Activated naive CD4-positive, alpha-beta T cell treated with anti-CD3 and anti-CD28 coated beads, Interleukin-2, amount 50 U/mL, for 24 hours (primary cell): ENCODE measurements around the gene ADAMTSL2.

Experiments used
- H3K27ac Mint-ChIP-seq: one replicate; pipeline ENCODE4 v1.8.0; 2021; ENCODE audit warnings: mild to moderate bottlenecking, mixed read lengths
- H3K27me3 Mint-ChIP-seq: one replicate; pipeline ENCODE4 v1.8.0; 2021; ENCODE audit warnings: mixed read lengths
- H3K36me3 Mint-ChIP-seq: one replicate; pipeline ENCODE4 v1.8.0; 2021; ENCODE audit warnings: mixed read lengths
- H3K4me1 Mint-ChIP-seq: one replicate; pipeline ENCODE4 v1.8.0; 2021; ENCODE audit warnings: mixed read lengths
- H3K4me3 Mint-ChIP-seq: one replicate; pipeline ENCODE4 v1.8.0; 2021; ENCODE audit warnings: mild to moderate bottlenecking, mixed read lengths
- H3K9me3 Mint-ChIP-seq: one replicate; pipeline ENCODE4 v1.8.0; 2021; ENCODE audit warnings: mixed read lengths

ADAMTSL2 gene

GRCh38 chr9:133511607-133512006, 22.9 kb upstream of the ADAMTSL2 start:
- no peaks in the 10 kb centered on the region for H3K27me3 Mint-ChIP-seq
- H3K4me3 Mint-ChIP-seq = no peak overlapping the region
- no peaks in the 10 kb centered on the region for H3K9me3 Mint-ChIP-seq
- H3K4me1 Mint-ChIP-seq = peaks cover 16% of the 10 kb centered on the region
- H3K27ac Mint-ChIP-seq = no peak overlapping the region
- no peaks in the 10 kb centered on the region for H3K36me3 Mint-ChIP-seq

GRCh38 chr9:133512253-133513213, 22.0 kb upstream of the ADAMTSL2 start:
- Mint-ChIP-seq H3K9me3 (no peaks in the 10 kb centered on the region), H3K4me3 (no peak overlapping the region), H3K27ac (no peak overlapping the region), H3K36me3 (no peaks in the 10 kb centered on the region), H3K4me1 (peaks cover 12% of the 10 kb centered on the region), H3K27me3 (no peaks in the 10 kb centered on the region)

GRCh38 chr9:133513214-133514100, 21.0 kb upstream of the ADAMTSL2 start:
- Mint-ChIP-seq H3K36me3 (no peaks in the 10 kb centered on the region), H3K27me3 (no peaks in the 10 kb centered on the region), H3K4me3 (no peak overlapping the region), H3K27ac (no peak overlapping the region), H3K4me1 (peaks cover 8% of the 10 kb centered on the region), H3K9me3 (no peaks in the 10 kb centered on the region)

- no peak overlapping the region for H3K4me3 Mint-ChIP-seq
These were observed 19.9 kb upstream of the ADAMTSL2 start for GRCh38 chr9:133514460-133515239.

GRCh38 chr9:133515240-133515610, 19.3 kb upstream of the ADAMTSL2 start:
- Mint-ChIP-seq H3K4me1 (no peaks in the 10 kb centered on the region), H3K9me3 (no peaks in the 10 kb centered on the region), H3K4me3 (no peak overlapping the region), H3K27ac (no peak overlapping the region), H3K27me3 (no peaks in the 10 kb centered on the region), H3K36me3 (no peaks in the 10 kb centered on the region)

More at GRCh38 chr9:133514460-133515239, 19.9 kb upstream of the ADAMTSL2 start:
- no peaks in the 10 kb centered on the region for H3K9me3 Mint-ChIP-seq
- H3K4me1 Mint-ChIP-seq = peaks cover 2% of the 10 kb centered on the region
- H3K27ac Mint-ChIP-seq = no peak overlapping the region
- H3K27me3 Mint-ChIP-seq = no peaks in the 10 kb centered on the region
- H3K36me3 Mint-ChIP-seq = no peaks in the 10 kb centered on the region

GRCh38 chr9:133515615-133516255, 18.8 kb upstream of the ADAMTSL2 start:
- H3K36me3 Mint-ChIP-seq = no peaks in the 10 kb centered on the region
- no peak overlapping the region for H3K4me3 Mint-ChIP-seq
- H3K4me1 Mint-ChIP-seq = no peaks in the 10 kb centered on the region
- no peaks in the 10 kb centered on the region for H3K9me3 Mint-ChIP-seq
- no peak overlapping the region for H3K27ac Mint-ChIP-seq
- H3K27me3 Mint-ChIP-seq = no peaks in the 10 kb centered on the region

- no peaks in the 10 kb centered on the region for H3K27me3 Mint-ChIP-seq
- no peaks in the 10 kb centered on the region for H3K36me3 Mint-ChIP-seq
- H3K9me3 Mint-ChIP-seq = no peaks in the 10 kb centered on the region
- H3K4me3 Mint-ChIP-seq = no peak overlapping the region
- H3K27ac Mint-ChIP-seq = no peak overlapping the region
- no peaks in the 10 kb centered on the region for H3K4me1 Mint-ChIP-seq
These were observed 18.1 kb upstream of the ADAMTSL2 start for GRCh38 chr9:133516256-133516960.

GRCh38 chr9:133516961-133517350, 17.5 kb upstream of the ADAMTSL2 start:
- no peak overlapping the region for H3K4me3 Mint-ChIP-seq
- no peaks in the 10 kb centered on the region for H3K9me3 Mint-ChIP-seq
- no peaks in the 10 kb centered on the region for H3K27me3 Mint-ChIP-seq
- H3K4me1 Mint-ChIP-seq = no peaks in the 10 kb centered on the region
- H3K27ac Mint-ChIP-seq = no peak overlapping the region
- H3K36me3 Mint-ChIP-seq = no peaks in the 10 kb centered on the region

- Mint-ChIP-seq H3K36me3 (no peaks in the 10 kb centered on the region), H3K4me1 (no peaks in the 10 kb centered on the region), H3K9me3 (no peaks in the 10 kb centered on the region), H3K27ac (no peak overlapping the region), H3K4me3 (no peak overlapping the region), H3K27me3 (no peaks in the 10 kb centered on the region)
These were observed 16.8 kb upstream of the ADAMTSL2 start for GRCh38 chr9:133517711-133518110.

GRCh38 chr9:133518200-133518599, 16.3 kb upstream of the ADAMTSL2 start:
- Mint-ChIP-seq H3K9me3 (no peaks in the 10 kb centered on the region), H3K4me3 (no peak overlapping the region), H3K4me1 (no peaks in the 10 kb centered on the region), H3K27me3 (no peaks in the 10 kb centered on the region), H3K36me3 (no peaks in the 10 kb centered on the region), H3K27ac (no peak overlapping the region)

- H3K4me1 Mint-ChIP-seq = no peaks in the 10 kb centered on the region
- H3K36me3 Mint-ChIP-seq = no peaks in the 10 kb centered on the region
- no peak overlapping the region for H3K4me3 Mint-ChIP-seq
- H3K27ac Mint-ChIP-seq = no peak overlapping the region
- no peaks in the 10 kb centered on the region for H3K9me3 Mint-ChIP-seq
- no peaks in the 10 kb centered on the region for H3K27me3 Mint-ChIP-seq
These were observed 15.6 kb upstream of the ADAMTSL2 start for GRCh38 chr9:133518706-133519449.

- no peaks in the 10 kb centered on the region for H3K4me1 Mint-ChIP-seq
- no peak overlapping the region for H3K27ac Mint-ChIP-seq
- H3K4me3 Mint-ChIP-seq = no peak overlapping the region
- H3K27me3 Mint-ChIP-seq = no peaks in the 10 kb centered on the region
- H3K9me3 Mint-ChIP-seq = no peaks in the 10 kb centered on the region
- H3K36me3 Mint-ChIP-seq = no peaks in the 10 kb centered on the region
These were observed 14.8 kb upstream of the ADAMTSL2 start for GRCh38 chr9:133519693-133520092.

- H3K9me3 Mint-ChIP-seq = no peaks in the 10 kb centered on the region
These were observed 14.2 kb upstream of the ADAMTSL2 start for GRCh38 chr9:133520121-133520835.

More at GRCh38 chr9:133520121-133520835, 14.2 kb upstream of the ADAMTSL2 start:
- Mint-ChIP-seq H3K4me3 (no peak overlapping the region), H3K36me3 (no peaks in the 10 kb centered on the region), H3K4me1 (no peaks in the 10 kb centered on the region), H3K27ac (no peak overlapping the region), H3K27me3 (no peaks in the 10 kb centered on the region)
